GM12801 (cell line): Measurements from ENCODE around the gene RNF183.

ENCODE experiments used
- TF ChIP-seq, protein P1 (sequence below): IDR thresholded peaks from one replicate; pipeline ENCODE4 v1.5.1; 2011; ENCODE audit warnings: control low read depth; ENCODE audit not compliant: insufficient read length; ENCODE audit errors: extremely low read depth

The RNF183 gene

GRCh38 chr9:113316030-113316429 lies 12.9 kb upstream of the RNF183 start:
- TF ChIP-seq, protein P1, sequence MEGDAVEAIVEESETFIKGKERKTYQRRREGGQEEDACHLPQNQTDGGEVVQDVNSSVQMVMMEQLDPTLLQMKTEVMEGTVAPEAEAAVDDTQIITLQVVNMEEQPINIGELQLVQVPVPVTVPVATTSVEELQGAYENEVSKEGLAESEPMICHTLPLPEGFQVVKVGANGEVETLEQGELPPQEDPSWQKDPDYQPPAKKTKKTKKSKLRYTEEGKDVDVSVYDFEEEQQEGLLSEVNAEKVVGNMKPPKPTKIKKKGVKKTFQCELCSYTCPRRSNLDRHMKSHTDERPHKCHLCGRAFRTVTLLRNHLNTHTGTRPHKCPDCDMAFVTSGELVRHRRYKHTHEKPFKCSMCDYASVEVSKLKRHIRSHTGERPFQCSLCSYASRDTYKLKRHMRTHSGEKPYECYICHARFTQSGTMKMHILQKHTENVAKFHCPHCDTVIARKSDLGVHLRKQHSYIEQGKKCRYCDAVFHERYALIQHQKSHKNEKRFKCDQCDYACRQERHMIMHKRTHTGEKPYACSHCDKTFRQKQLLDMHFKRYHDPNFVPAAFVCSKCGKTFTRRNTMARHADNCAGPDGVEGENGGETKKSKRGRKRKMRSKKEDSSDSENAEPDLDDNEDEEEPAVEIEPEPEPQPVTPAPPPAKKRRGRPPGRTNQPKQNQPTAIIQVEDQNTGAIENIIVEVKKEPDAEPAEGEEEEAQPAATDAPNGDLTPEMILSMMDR = no peak

GRCh38 chr9:113315231-113315630 lies 12.1 kb upstream of the RNF183 start:
- TF ChIP-seq, protein P1 = no peak

DNA sequence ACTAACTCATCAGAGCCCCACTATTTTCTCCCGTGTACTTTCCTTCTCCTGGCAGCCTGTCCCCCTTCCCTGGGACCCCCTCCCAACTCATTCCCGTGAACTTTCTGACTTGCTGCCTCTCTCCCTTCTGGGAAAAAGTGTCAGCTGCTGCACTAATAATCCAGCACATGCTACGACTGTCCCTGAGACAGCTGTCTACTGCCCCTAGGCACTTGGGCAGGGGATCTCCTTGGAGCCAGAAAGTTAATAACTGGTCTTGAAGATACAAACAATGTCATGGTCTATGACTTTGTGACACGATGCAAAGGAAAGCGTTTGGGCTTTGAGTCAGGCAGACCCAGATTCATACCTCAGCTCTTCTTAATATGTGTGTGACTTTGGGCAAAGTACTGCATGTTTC lies 10.1 kb upstream of the RNF183 start:
- TF ChIP-seq, protein P1 = no peak

GRCh38 chr9:113311961-113312360 lies 8.8 kb upstream of the RNF183 start:
- TF ChIP-seq, protein P1 = no peak

DNA sequence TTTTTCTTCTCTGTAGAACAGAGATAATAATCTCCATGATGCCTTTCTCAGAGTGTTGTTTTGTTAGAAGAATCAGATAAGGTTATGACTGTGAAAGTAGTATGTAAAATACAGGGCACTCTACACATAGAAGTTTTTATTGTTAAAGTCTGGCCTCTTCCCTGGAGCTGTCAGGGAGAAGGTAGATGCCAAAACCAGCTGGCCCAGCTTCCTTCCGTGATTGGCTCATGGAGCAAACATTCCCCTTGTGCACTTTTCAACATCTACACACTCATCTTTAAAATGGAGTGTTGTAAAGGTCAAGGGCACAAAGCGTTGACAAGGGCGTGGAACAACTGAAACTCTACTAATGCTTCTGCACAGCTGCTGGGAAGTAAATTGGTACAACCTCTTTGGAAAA lies 7.4 kb upstream of the RNF183 start:
- TF ChIP-seq, protein P1 = no peak

- TF ChIP-seq, protein P1 = no peak
These were observed 6.1 kb upstream of the RNF183 start for GRCh38 chr9:113309204-113309813.

GRCh38 chr9:113307396-113307975 lies 4.3 kb upstream of the RNF183 start:
- TF ChIP-seq, protein P1 = no peak
